GM19463 (cell line): ENCODE measurements around the gene ZNF783.
"Not testable (repeated sequence)": the region's sequence is repeated elsewhere in the genome, so short reads cannot be mapped to it uniquely, and the experiment has no call there.

Experiments used
- ATAC-seq: cut with Tn5 transposase; IDR thresholded peaks from one replicate; pipeline ENCODE4 v1.9.1; 2021; ENCODE audit warnings: mild to moderate bottlenecking, moderate library complexity; ENCODE audit not compliant: unreplicated experiment

ZNF783 gene

DNA sequence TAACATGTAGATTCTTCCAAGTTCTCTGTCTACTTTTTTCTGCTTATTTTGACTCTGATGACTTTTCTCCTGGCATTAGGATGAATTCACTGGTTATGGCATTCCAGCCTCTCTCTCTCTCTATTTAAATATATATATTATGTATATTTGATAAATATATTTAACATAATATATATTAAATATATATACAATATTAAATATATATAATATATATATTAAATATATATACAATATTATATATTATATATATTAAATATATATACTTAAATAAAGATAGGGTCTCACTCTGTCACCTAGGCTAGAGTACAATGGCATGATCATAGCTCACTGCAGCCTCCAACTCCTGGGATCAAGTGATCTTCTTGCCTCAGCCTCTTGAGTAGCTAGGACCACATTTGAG lies 60.7 kb downstream of the ZNF783 start:
- ATAC-seq, result no peak

DNA sequence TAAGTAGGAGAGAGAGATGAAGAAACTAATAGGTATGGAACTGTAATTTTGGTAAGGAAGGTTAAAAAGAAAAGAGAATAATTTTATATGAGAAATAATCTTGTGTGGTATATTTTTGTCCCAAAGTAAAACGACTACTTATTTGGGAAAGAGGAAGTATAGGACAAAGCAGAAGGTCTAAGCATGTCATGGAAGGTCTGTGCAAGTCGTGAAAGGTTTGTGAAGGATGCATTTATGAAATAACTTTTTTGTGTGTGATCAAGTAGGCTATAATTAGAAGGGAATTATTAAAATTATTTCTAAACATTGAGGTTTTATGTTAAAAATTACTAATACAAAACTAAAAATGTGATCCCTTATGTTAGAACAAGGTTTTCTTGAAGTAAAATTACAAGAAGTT lies 63.3 kb downstream of the ZNF783 start:
- ATAC-seq, result no peak

DNA sequence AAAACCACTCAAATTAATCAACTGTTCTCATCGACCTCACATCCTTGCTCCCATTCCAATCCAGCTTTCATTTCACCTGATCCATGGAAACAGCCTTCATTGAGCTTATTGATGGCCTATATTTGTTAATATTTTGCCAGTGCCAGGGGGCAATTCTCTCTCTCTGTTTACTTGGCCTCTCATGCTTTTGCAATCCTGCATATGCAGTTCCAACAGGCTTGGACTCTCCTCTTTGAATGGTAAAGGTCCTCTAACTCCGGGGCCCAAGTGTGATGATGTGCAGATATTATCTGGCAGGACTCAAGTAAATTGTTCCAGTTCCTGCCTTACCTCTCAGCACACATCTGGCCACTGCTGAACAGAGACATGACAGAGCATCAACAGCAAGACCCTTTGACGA lies 67.3 kb downstream of the ZNF783 start:
- no peak for ATAC-seq

DNA sequence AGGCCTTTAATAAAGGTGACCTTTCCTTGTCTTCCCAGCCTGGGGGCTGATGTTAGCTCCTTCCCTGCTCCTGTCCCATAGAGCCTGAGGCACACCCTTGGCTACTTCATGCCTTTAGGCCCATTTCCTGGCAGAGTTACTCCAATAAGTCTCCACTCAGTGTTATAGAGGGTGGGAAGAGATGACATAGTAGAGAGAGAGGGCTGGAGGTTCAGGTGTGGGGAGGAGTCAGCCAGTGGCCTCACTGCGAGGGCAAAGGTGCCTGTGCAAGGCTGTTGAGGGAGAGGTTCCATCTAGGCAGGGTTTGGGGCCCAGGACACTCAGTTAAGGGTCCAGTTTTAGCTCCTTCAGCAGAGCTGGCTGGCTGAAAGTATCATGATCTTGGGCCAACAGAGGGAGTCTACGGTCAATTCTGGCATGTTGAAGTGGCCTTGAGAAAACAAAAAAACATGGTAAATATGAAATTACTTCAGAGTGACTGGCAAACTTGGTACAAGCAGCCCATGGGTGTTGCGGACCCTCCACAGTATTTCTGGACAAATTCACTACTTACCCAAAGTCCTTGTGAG lies 67.9 kb downstream of the ZNF783 start:
- ATAC-seq, result no peak

DNA sequence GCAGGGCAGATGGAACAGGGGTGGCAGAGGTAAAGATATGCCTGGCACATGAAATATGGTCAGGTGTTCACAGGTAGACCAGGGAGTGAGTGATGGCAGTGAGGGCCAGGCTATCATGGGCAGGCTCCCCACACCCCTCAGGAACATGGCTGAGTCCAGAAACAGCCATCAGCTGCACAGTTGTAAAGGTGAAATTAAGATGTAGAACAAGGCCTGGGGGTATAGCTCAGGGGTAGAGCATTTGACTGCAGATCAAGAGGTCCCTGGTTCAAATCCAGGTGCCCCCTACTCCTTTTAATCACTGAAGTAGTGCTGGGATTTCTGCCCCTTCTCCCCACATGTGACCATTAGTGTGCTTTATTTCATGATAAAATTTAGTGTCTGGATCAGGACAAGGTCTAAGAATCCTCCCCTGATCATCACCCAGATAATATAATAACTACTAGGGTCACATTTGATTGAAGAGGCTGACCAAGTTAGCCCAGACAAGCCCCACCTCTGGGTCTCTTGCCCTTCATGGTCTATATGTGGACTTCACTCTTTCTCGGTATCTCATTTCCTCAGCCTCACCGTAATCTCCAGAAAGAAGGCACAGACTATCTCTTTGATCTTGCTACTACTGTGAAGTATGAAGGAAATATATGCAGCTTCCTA lies 69.0 kb downstream of the ZNF783 start:
- ATAC-seq, result no peak

DNA sequence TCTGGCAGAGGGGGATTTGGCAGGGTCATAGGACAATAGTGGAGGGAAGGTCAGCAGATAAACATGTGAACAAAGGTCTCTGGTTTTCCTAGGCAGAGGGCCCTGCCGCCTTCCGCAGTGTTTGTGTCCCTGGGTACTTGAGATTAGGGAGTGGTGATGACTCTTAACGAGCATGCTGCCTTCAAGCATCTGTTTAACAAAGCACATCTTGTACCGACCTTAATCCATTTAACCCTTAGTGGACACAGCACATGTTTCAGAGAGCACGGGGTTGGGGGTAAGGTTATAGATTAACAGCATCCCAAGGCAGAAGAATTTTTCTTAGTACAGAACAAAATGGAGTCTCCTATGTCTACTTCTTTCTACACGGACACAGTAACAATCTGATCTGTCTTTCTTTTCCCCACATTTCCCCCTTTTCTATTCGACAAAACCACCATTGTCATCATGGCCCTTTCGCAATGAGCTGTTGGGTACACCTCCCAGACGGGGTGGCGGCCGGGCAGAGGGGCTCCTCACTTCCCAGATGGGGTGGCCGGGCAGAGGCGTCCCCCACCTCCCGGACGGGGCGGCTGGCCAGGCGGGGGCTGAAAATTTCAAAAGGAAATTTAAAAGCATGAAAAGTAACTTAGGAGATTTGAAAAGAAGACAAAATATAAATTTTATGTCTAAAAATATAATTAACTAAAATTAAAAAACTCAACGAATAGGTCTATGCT lies 70.8 kb downstream of the ZNF783 start:
- ATAC-seq, result not testable (repeated sequence)

DNA sequence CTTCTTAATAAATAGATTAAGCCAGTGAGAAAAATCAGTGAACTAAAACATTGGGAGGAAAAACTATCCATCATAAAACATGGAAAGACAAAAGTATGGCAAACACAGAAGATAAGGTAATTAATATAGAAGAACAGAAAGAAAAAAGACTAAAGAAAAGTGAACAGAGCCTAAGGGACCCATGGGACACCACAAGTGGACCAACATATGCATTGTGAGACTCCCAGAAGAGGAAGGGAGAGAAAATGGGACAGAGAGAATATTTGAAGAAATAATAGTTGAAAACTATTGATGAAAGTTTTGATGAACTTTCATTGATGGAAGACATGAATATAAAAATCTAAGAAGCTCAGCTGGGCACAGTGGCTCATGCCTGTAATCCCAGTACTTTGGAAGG lies 71.3 kb downstream of the ZNF783 start:
- no peak for ATAC-seq

DNA sequence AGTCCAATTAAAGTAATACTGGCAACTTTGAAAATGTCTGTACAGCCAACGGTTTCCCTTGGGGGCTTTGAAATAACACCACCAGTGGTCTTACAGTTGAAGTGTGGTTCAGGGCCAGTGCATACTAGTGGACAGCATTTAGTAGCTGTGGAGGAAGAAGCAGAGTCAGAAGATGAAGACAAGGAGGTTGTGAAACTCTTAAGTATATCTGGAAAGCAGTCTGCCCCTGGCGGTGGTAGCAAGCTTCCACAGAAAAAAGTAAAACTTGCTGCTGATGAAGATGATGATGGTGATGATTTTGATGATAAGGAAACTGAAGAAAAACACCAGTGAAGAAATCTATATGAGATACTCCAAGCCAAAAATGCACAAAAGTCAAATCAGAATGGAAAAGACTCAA lies 72.2 kb downstream of the ZNF783 start:
- ATAC-seq, result no peak
